Fibroblast of lung (primary cell): ENCODE measurements around the gene CSNK2A1. TPM values are rescaled to one million over a fixed set of nuclear protein-coding genes. Genes with fewer than 3 reads are reported as not detected.

Experiments used
- DNase-seq, 2 donors: peaks; one replicate each; pipeline versions ENCODE4 v3.0.0 to v3.0.0-alpha.2; 2010; ENCODE audit warnings: low read depth in 2 of 2
- H2AFZ ChIP-seq: 2 replicates; pipeline ENCODE4 v1.5.1; 2012; ENCODE audit warnings: low read length, control low read depth, inconsistent platforms
- H3K27ac ChIP-seq: 2 replicates; pipeline ENCODE4 v1.5.1; 2011; ENCODE audit warnings: low read length, control low read depth; ENCODE audit not compliant: insufficient read depth
- H3K27me3 ChIP-seq: 2 replicates; pipeline ENCODE4 v1.5.1; 2011; ENCODE audit warnings: mild to moderate bottlenecking, low read length; ENCODE audit not compliant: control insufficient read depth, insufficient read depth
- H3K36me3 ChIP-seq: 2 replicates; pipeline ENCODE4 v1.5.1; 2011; ENCODE audit warnings: low read length; ENCODE audit not compliant: control insufficient read depth, insufficient read depth
- H3K4me1 ChIP-seq: 2 replicates; pipeline ENCODE4 v1.5.1; 2011; ENCODE audit warnings: low read length; ENCODE audit not compliant: control insufficient read depth, insufficient read depth; ENCODE audit errors: extremely low read depth
- H3K4me2 ChIP-seq: 2 replicates; pipeline ENCODE4 v1.5.1; 2011; ENCODE audit warnings: low read length, control low read depth; ENCODE audit not compliant: insufficient read depth; ENCODE audit errors: extremely low read depth
- H3K4me3 ChIP-seq, 4 experiments: fragments of 200-600 bp in 1 of 4; sonication (generic) in 1 of 4; replicated peaks in 1 of 4; 2 replicates each; pipeline ENCODE4 v1.5.1; 2011 to 2016; ENCODE audit warnings: low read length in 4 of 4, low read depth in 3 of 4, mild to moderate bottlenecking in 3 of 4, control low read depth in 2 of 4, inconsistent platforms in 1 of 4, mixed read lengths in 1 of 4; ENCODE audit not compliant: insufficient read depth in 1 of 4; ENCODE audit errors: control extremely low read depth in 1 of 4
- H3K79me2 ChIP-seq: 2 replicates; pipeline ENCODE4 v1.5.1; 2012; ENCODE audit warnings: mild to moderate bottlenecking, low read length, inconsistent platforms; ENCODE audit not compliant: control insufficient read depth, insufficient read depth
- H3K9ac ChIP-seq: 2 replicates; pipeline ENCODE4 v1.5.1; 2011; ENCODE audit warnings: mild to moderate bottlenecking, low read length, control low read depth; ENCODE audit not compliant: insufficient read depth
- H3K9me3 ChIP-seq: 2 replicates; pipeline ENCODE4 v1.5.1; 2012; ENCODE audit warnings: low read depth, low read length; ENCODE audit not compliant: control insufficient read depth, insufficient read depth
- H4K20me1 ChIP-seq: 2 replicates; pipeline ENCODE4 v1.5.1; 2011; ENCODE audit warnings: low read length; ENCODE audit not compliant: control insufficient read depth, insufficient read depth; ENCODE audit errors: extremely low read depth
- EZH2 ChIP-seq: IDR thresholded peaks from 2 replicates; pipeline ENCODE4 v1.5.1; 2012; ENCODE audit warnings: low read length, control low read depth, mild to moderate bottlenecking; ENCODE audit errors: missing control alignments
- polyA plus RNA-seq, 2 donors: library from polyadenylated mRNA; depleted of rRNA in 1 of 2; stranded (reverse) in 1 of 2; unstranded in 1 of 2; fragments of >200 nt; gene quantifications; 2 replicates each; pipeline ENCODE4 v1.2.1, GENCODE V29; 2011 to 2012; ENCODE audit warnings: missing spikeins in 1 of 2
- total RNA-seq: library from RNA; depleted of rRNA; stranded (reverse); fragments of >200 nt; gene quantifications from 2 replicates; pipeline ENCODE4 v1.2.1, GENCODE V29; 2014
- TF ChIP-seq, protein P1 (sequence below), 2 donors: IDR thresholded peaks in 1 of 2; conservative IDR thresholded peaks in 1 of 2; 1 replicate in 1 of 2; 2 replicates in 1 of 2; pipeline ENCODE4 v1.5.1; 2011 to 2012; ENCODE audit warnings: low read length in 2 of 2, control low read depth in 1 of 2, inconsistent platforms in 1 of 2, low read depth in 1 of 2, mild to moderate bottlenecking in 1 of 2

CSNK2A1 gene
- total and polyA plus RNA-seq, 2 donors (not counting 1 experiment from before 2014, with no cell fraction given) = 120 to 124 TPM

DNA sequence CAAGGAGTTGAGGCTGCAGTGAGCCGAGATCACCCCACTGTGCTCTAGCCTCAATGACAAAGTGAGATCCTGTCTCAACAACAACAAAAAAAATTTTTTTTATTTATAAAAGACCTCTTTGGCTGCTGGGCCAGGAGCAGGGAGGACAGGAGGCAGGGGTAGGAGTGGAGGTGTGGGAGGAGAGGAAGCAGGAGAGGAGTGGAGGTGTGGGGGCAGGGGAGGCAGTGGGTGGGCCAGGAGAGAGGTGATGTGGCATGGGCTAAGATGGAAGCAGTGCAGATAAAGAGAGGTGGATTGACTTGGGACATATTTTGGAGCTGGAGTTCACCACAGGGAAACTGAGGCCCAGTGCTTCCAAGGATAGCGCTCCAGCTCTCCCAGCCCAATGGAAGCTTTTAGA is 13.4 kb upstream of the CSNK2A1 start:
- H3K4me3 ChIP-seq = no peak overlapping the region
- no peak overlapping the region for H2AFZ ChIP-seq
- H3K79me2 ChIP-seq = no peaks in the 10 kb centered on the region
- H3K36me3 ChIP-seq = no peaks in the 10 kb centered on the region
- no peaks in the 10 kb centered on the region for H3K9me3 ChIP-seq
- no peaks in the 10 kb centered on the region for H4K20me1 ChIP-seq
- no peaks in the 10 kb centered on the region for H3K4me1 ChIP-seq
- H3K9ac ChIP-seq = no peak overlapping the region
- no peak for TF ChIP-seq EZH2
- TF ChIP-seq, protein P1, sequence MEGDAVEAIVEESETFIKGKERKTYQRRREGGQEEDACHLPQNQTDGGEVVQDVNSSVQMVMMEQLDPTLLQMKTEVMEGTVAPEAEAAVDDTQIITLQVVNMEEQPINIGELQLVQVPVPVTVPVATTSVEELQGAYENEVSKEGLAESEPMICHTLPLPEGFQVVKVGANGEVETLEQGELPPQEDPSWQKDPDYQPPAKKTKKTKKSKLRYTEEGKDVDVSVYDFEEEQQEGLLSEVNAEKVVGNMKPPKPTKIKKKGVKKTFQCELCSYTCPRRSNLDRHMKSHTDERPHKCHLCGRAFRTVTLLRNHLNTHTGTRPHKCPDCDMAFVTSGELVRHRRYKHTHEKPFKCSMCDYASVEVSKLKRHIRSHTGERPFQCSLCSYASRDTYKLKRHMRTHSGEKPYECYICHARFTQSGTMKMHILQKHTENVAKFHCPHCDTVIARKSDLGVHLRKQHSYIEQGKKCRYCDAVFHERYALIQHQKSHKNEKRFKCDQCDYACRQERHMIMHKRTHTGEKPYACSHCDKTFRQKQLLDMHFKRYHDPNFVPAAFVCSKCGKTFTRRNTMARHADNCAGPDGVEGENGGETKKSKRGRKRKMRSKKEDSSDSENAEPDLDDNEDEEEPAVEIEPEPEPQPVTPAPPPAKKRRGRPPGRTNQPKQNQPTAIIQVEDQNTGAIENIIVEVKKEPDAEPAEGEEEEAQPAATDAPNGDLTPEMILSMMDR (conservative IDR thresholded peaks at IDR 0.05 in 1 of 2, IDR thresholded peaks at IDR 0.05 in 1 of 2; ENCODE audit: low read depth in 1 of 2, low read length in 2 of 2) = no peak
- H3K4me2 ChIP-seq = no peak overlapping the region
- no peak for DNase-seq
- H3K27me3 ChIP-seq = no peaks in the 10 kb centered on the region
- H3K27ac ChIP-seq = no peak overlapping the region

DNA sequence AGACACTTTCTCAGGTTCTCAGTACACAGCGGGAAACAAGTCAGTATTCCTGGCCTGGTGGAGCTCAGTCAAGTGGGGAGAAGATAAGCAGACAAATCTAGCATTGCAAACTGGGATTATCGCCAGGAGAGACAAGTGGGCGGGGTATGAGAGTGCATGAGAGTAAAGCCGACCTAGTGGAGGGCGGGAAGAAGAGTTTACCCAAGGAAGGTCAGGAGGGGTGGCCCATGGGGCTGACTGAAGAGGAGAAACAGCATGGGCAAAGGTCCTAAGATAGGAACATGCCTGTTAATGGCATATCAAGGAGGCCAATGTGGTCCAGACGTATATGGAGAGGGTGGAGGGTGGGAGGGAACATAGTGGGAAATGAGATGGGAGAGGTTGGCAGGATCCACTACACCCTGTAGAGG is 12.4 kb upstream of the CSNK2A1 start:
- Histone ChIP-seq H3K27ac (no peak overlapping the region), H3K36me3 (no peaks in the 10 kb centered on the region), H3K9ac (no peak overlapping the region), H4K20me1 (no peaks in the 10 kb centered on the region), H3K4me1 (no peaks in the 10 kb centered on the region), H3K9me3 (no peaks in the 10 kb centered on the region), H3K79me2 (no peaks in the 10 kb centered on the region), H2AFZ (no peak overlapping the region), H3K4me2 (no peak overlapping the region), H3K4me3 (no peak overlapping the region), H3K27me3 (no peaks in the 10 kb centered on the region)
- TF ChIP-seq, protein P1 (conservative IDR thresholded peaks at IDR 0.05 in 1 of 2, IDR thresholded peaks at IDR 0.05 in 1 of 2; ENCODE audit: low read depth in 1 of 2, low read length in 2 of 2) = no peak
- TF ChIP-seq EZH2 = no peak
- DNase-seq = peak in 1 of 2 donors; percentile 27

DNA sequence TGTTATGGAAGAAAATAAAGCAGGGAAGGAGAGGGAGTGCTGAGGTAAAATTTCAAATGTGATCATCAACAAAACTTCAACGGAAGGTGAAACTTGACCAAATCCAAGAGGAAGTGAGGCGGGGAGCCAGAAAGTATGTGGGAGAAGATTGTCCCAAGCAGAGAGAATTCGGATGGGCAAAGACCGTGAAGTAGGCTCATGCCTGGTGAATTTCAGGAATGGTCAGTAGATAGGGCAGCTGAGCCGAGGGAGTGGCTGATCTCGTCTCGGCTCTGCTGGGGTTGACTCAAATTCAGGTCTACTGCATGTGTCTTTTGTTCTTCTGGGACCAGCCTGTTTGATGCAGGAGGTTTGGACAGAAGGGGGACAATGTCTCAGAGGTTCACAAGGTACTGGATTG is 7.0 kb upstream of the CSNK2A1 start:
- H3K4me1 ChIP-seq = no peaks in the 10 kb centered on the region
- no peaks in the 10 kb centered on the region for H3K36me3 ChIP-seq
- DNase-seq = no peak
- TF ChIP-seq EZH2 = peak; percentile 45
- TF ChIP-seq, protein P1 (conservative IDR thresholded peaks at IDR 0.05 in 1 of 2, IDR thresholded peaks at IDR 0.05 in 1 of 2; ENCODE audit: low read depth in 1 of 2, low read length in 2 of 2) = no peak
- H4K20me1 ChIP-seq = no peaks in the 10 kb centered on the region
- no peak overlapping the region for H3K27ac ChIP-seq
- H3K4me3 ChIP-seq = no peak overlapping the region
- H2AFZ ChIP-seq = no peak overlapping the region
- no peaks in the 10 kb centered on the region for H3K9me3 ChIP-seq
- H3K9ac ChIP-seq = no peak overlapping the region
- peaks cover 3% of the 10 kb centered on the region for H3K27me3 ChIP-seq
- no peak overlapping the region for H3K4me2 ChIP-seq
- H3K79me2 ChIP-seq = no peaks in the 10 kb centered on the region
